Measurements from ENCODE around the gene MASP1. TPM values are rescaled to one million over a fixed set of nuclear protein-coding genes. Genes with fewer than 3 reads are reported as not detected.

MASP1 gene
- total and polyA plus RNA-seq, 2 experiments from 2014 or later = 1.6 to 3.0 TPM

- Mint-ChIP-seq H3K4me3 (no peak overlapping the region), H3K27ac (no peak overlapping the region), H3K4me1 (peaks cover 12% of the 10 kb centered on the region), H3K9me3 (no peaks in the 10 kb centered on the region; the same call in 2 of the 3 replicates), H3K36me3 (ENCODE audit: low read depth) (no peaks in the 10 kb centered on the region), H3K27me3 (ENCODE audit: insufficient read depth, low read depth, poor library complexity) (no peaks in the 10 kb centered on the region)
- H3K9me2 ChIP-seq (ENCODE audit: insufficient read depth) = peaks cover 45% of the 10 kb centered on the region
- H3K27ac ChIP-seq (ENCODE audit: low read depth) = no peak overlapping the region
- H4K20me1 ChIP-seq (replicated peaks; ENCODE audit: insufficient read depth) = no peaks in the 10 kb centered on the region
- H3K4me3 ChIP-seq = no peak overlapping the region
- H3F3A ChIP-seq (replicated peaks; ENCODE audit: low read depth) = peaks cover 4% of the 10 kb centered on the region; the same call in 1 of the 2 replicates
- H3K27me3 ChIP-seq (ENCODE audit: insufficient read depth) = no peaks in the 10 kb centered on the region
- no peaks in the 10 kb centered on the region for H3K79me2 ChIP-seq (replicated peaks; ENCODE audit: insufficient read depth)
- H3K4me1 ChIP-seq (ENCODE audit: insufficient read depth) = peaks cover 15% of the 10 kb centered on the region
- DNase-seq (ENCODE audit: low spot score) (no peak), ATAC-seq (no peak)
- no peak overlapping the region for H3K4me2 ChIP-seq
- H2AFZ ChIP-seq = no peak overlapping the region
- H3K36me3 ChIP-seq (ENCODE audit: insufficient read depth) = no peaks in the 10 kb centered on the region; the same call in 1 of the 2 replicates
- TF ChIP-seq CREB1 (CRISPR knock-in tag; IDR thresholded peaks at IDR 0.05; ENCODE audit: low read depth) (no peak), NANOG (IDR thresholded peaks at IDR 0.05; ENCODE audit: borderline replicate concordance) (no peak), EZH2phosphoT487 (IDR thresholded peaks at IDR 0.05; ENCODE audit: unreplicated experiment) (no peak), EZH2 (IDR thresholded peaks at IDR 0.05; ENCODE audit: low read depth, unreplicated experiment) (no peak), ZNF331 (CRISPR knock-in tag; IDR thresholded peaks at IDR 0.05; ENCODE audit: low read depth) (no peak), STAT1 (IDR thresholded peaks at IDR 0.05; ENCODE audit: unreplicated experiment) (no peak), CTCF (conservative IDR thresholded peaks at IDR 0.05; ENCODE audit: low read depth in 2 of 2) (no peak), POLR2AphosphoS5 (IDR thresholded peaks at IDR 0.05; ENCODE audit: low read depth) (no peak), ZNF114 (CRISPR knock-in tag; IDR thresholded peaks at IDR 0.05) (no peak), JUNB (IDR thresholded peaks at IDR 0.05; ENCODE audit: unreplicated experiment) (no peak)
- TF ChIP-seq, protein P1, sequence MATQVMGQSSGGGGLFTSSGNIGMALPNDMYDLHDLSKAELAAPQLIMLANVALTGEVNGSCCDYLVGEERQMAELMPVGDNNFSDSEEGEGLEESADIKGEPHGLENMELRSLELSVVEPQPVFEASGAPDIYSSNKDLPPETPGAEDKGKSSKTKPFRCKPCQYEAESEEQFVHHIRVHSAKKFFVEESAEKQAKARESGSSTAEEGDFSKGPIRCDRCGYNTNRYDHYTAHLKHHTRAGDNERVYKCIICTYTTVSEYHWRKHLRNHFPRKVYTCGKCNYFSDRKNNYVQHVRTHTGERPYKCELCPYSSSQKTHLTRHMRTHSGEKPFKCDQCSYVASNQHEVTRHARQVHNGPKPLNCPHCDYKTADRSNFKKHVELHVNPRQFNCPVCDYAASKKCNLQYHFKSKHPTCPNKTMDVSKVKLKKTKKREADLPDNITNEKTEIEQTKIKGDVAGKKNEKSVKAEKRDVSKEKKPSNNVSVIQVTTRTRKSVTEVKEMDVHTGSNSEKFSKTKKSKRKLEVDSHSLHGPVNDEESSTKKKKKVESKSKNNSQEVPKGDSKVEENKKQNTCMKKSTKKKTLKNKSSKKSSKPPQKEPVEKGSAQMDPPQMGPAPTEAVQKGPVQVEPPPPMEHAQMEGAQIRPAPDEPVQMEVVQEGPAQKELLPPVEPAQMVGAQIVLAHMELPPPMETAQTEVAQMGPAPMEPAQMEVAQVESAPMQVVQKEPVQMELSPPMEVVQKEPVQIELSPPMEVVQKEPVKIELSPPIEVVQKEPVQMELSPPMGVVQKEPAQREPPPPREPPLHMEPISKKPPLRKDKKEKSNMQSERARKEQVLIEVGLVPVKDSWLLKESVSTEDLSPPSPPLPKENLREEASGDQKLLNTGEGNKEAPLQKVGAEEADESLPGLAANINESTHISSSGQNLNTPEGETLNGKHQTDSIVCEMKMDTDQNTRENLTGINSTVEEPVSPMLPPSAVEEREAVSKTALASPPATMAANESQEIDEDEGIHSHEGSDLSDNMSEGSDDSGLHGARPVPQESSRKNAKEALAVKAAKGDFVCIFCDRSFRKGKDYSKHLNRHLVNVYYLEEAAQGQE (IDR thresholded peaks at IDR 0.05; ENCODE audit: unreplicated experiment) = no peak
- TF ChIP-seq, protein P2, sequence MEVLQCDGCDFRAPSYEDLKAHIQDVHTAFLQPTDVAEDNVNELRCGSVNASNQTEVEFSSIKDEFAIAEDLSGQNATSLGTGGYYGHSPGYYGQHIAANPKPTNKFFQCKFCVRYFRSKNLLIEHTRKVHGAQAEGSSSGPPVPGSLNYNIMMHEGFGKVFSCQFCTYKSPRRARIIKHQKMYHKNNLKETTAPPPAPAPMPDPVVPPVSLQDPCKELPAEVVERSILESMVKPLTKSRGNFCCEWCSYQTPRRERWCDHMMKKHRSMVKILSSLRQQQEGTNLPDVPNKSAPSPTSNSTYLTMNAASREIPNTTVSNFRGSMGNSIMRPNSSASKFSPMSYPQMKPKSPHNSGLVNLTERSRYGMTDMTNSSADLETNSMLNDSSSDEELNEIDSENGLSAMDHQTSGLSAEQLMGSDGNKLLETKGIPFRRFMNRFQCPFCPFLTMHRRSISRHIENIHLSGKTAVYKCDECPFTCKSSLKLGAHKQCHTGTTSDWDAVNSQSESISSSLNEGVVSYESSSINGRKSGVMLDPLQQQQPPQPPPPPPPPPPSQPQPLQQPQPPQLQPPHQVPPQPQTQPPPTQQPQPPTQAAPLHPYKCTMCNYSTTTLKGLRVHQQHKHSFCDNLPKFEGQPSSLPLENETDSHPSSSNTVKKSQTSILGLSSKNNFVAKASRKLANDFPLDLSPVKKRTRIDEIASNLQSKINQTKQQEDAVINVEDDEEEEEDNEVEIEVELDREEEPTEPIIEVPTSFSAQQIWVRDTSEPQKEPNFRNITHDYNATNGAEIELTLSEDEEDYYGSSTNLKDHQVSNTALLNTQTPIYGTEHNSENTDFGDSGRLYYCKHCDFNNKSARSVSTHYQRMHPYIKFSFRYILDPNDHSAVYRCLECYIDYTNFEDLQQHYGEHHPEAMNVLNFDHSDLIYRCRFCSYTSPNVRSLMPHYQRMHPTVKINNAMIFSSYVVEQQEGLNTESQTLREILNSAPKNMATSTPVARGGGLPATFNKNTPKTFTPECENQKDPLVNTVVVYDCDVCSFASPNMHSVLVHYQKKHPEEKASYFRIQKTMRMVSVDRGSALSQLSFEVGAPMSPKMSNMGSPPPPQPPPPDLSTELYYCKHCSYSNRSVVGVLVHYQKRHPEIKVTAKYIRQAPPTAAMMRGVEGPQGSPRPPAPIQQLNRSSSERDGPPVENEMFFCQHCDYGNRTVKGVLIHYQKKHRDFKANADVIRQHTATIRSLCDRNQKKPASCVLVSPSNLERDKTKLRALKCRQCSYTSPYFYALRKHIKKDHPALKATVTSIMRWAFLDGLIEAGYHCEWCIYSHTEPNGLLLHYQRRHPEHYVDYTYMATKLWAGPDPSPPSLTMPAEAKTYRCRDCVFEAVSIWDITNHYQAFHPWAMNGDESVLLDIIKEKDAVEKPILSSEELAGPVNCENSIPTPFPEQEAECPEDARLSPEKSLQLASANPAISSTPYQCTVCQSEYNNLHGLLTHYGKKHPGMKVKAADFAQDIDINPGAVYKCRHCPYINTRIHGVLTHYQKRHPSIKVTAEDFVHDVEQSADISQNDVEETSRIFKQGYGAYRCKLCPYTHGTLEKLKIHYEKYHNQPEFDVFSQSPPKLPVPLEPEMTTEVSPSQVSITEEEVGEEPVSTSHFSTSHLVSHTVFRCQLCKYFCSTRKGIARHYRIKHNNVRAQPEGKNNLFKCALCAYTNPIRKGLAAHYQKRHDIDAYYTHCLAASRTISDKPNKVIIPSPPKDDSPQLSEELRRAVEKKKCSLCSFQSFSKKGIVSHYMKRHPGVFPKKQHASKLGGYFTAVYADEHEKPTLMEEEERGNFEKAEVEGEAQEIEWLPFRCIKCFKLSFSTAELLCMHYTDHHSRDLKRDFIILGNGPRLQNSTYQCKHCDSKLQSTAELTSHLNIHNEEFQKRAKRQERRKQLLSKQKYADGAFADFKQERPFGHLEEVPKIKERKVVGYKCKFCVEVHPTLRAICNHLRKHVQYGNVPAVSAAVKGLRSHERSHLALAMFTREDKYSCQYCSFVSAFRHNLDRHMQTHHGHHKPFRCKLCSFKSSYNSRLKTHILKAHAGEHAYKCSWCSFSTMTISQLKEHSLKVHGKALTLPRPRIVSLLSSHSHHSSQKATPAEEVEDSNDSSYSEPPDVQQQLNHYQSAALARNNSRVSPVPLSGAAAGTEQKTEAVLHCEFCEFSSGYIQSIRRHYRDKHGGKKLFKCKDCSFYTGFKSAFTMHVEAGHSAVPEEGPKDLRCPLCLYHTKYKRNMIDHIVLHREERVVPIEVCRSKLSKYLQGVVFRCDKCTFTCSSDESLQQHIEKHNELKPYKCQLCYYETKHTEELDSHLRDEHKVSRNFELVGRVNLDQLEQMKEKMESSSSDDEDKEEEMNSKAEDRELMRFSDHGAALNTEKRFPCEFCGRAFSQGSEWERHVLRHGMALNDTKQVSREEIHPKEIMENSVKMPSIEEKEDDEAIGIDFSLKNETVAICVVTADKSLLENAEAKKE (CRISPR knock-in tag; IDR thresholded peaks at IDR 0.05) = no peak
- TF ChIP-seq, protein P3, sequence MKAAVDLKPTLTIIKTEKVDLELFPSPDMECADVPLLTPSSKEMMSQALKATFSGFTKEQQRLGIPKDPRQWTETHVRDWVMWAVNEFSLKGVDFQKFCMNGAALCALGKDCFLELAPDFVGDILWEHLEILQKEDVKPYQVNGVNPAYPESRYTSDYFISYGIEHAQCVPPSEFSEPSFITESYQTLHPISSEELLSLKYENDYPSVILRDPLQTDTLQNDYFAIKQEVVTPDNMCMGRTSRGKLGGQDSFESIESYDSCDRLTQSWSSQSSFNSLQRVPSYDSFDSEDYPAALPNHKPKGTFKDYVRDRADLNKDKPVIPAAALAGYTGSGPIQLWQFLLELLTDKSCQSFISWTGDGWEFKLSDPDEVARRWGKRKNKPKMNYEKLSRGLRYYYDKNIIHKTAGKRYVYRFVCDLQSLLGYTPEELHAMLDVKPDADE (IDR thresholded peaks at IDR 0.05) = no peak
Measured at GRCh38 chr3:187191271-187191670, 100.3 kb downstream of the MASP1 start.
